NCI-H128 (cell line): ENCODE measurements around the gene EPB41L3.
"Not testable (repeated sequence)": the region's sequence is repeated elsewhere in the genome, so short reads cannot be mapped to it uniquely, and the experiment has no call there.

Experiments
- DNase-seq: peaks from one replicate; lab custom pipeline; 2025; ENCODE audit not compliant: unreplicated experiment; lab: John Stamatoyannopoulos, UW

Gene EPB41L3

GRCh38 chr18:5532066-5532465, 11.7 kb downstream of the EPB41L3 start:
- DNase-seq: no peak

GRCh38 chr18:5530629-5531178, 13.1 kb downstream of the EPB41L3 start:
- DNase-seq: no peak

DNA sequence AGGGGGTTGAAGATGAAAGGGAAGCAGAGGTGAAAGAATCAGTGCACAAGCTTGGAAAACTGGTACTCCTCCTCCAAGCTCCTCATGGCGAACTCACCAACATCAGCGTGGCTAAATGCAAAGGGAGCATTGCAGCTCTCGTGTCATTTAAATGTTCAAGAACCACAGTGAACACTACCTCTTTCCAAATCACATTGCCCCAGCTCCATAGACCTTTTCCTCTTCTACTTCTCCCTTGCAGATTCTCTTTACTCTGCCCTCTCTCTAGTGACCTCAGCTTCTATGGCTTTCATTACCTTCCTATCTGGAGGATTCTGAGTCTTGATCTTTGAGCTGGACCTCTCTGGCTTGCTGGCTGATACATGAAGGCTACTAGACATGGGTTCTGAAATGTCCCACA, 14.3 kb downstream of the EPB41L3 start:
- no peak for DNase-seq

DNA sequence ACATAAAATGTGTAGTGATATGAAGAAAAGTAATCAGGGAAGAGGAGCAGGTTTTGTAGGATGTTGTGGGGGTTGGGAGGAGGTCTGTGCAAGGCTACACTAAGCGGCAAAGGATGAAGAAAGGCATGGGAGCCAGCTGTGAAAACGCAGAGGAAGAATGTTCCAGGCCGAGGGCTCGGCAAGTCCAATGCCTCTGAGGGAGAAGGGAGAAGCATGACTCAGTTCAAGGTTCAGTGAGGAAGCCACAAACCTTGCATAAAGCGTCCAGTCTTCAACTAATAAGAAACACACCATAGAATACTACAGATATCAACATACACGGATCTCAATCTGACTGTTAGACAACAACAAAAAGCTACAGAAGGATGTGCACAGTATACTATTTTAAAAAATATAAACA, 16.2 kb downstream of the EPB41L3 start:
- DNase-seq: no peak

- DNase-seq: no peak
Measured at GRCh38 chr18:5524660-5525059, 19.1 kb downstream of the EPB41L3 start.

- DNase-seq: no peak
Measured at GRCh38 chr18:5521000-5521399, 22.8 kb downstream of the EPB41L3 start.

- no peak for DNase-seq
Measured at GRCh38 chr18:5520464-5520863, 23.3 kb downstream of the EPB41L3 start.

DNA sequence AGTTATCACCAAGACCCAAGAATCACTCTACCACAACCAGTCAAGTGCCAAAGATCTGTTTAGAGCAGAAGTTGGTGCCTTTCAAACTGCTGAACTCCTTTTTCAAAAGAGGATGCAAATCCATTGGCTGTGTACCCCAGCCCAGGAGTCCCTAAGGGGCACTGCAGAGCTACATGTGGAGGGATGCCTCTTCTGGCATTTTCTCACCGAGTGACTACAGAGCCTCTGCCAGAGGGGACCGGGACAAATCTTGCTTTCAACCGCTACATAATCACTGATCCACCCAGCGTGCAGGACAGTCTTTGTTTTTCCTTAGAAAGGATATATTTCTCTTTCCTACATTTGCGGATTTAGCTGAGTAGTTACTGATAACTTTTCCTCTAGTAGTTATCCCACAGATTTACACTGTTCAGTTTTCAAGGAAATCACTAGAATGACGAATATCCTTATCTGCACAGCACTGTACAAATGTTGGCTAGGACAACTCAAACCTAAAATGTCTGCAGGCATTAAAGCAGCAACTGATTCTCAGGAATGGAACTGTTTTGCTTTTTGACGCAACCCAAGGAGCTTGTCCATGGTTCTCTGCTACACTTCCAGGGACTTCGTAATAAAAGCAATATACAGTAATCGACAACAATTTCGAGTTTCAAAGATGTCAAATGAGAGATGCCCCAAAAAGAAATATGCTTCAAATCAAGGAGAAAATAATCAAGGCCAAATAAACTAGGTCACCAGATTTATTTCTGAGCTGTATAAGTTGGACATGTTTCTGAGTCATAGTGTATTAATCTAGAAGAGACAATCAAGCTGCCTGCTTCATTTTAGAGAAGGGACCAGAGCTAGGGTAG, 24.1 kb downstream of the EPB41L3 start:
- no peak for DNase-seq

GRCh38 chr18:5518899-5519371, 24.9 kb downstream of the EPB41L3 start:
- DNase-seq: no peak

DNA sequence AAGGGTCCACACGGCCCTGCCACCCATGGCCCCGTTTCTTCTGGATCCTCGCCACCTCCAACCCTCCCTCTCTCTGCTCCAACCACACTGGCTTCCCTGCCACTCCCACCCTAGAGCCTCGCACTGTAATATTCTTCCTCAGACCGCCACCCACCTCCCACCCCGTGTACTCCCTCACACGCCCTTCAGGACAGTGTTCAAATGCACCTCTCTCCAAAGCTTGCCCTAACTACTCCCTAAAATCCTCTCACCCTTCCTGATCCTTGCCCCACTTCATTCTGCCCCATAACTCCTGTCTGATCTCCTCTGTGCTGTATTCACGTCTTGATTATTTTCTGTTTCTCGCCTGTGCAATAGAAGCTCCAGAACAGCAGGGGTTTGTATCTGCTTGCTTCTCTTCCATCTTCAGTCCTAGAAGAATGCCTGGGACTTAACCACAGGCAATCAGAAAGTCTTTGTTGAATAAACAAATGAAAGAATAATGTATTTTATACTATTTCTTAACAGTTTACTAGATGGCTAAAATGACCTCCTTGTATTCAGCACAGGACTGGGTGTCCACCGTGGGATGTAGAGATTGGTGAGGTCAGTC, 25.5 kb downstream of the EPB41L3 start:
- no peak for DNase-seq

DNA sequence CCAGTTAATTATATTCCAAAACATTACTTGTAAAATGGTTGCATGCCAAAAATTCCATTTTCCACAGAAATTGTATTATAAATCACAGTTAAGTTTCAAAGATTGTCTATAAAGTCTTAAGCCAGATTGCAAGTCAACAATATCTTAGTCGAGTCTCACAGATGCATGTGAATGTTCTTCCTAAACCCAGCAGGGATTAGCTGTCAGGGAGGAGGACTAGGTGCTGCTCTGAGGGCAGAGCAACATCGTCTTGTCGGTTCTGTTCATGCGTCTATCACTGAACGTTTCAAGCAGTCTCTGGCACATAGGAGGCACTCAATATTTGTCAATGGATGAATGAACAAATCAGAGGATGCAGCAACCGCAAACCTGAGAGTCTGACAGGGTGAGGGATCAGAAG, 27.0 kb downstream of the EPB41L3 start:
- DNase-seq: no peak

DNA sequence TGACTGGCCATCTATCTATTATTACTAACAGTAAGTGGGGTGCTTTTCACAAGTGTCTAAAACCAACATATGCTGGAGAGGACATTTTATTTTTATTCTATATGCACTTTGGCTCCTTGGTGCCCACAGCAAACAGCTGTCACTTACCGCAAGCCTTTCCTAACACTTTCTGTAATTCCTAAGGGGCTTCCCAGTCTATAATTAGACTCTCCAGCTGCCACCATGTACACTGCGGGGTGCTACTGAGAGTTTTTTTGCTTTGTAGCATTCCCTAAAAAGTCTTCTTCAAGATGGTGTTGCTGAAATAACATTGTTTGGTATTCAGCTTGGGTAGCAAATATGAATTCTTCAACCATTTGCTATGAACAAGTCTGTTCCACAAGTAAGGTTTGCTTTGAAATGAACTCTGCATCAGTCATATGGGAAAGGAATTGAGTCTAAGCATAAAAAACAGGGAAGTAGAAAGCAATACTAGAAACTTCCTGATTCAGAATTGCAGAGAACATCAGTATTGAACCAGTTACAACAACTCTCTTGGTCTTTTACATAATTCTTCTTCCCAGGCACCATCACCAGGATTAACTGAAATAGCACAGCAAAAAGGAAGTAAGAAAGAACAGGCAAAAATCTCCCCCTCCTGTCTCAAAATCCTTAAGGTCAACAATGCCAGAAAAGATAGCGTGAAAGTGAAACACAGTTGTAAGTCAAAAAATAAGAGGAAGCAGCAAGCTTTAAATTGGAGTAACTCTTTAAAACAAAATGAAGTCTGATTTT, 28.6 kb downstream of the EPB41L3 start:
- no peak for DNase-seq

DNA sequence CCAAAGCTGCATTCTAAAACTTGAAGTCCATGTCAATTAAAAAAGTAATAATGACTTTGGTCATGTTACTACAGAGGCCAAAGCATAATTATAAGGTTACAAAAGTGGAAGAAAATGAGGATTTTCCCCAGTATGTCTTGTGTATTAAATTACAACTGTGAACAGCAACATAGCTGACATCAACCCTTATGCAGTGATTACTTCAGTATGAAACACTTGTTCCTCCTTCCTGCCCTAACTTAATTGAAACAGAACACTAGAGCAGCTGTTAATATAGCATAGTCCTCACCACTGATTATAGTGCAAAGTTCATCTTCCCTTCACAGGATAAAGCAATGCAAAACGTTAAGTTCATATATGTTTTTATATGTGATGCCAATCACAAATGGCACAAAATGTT, 29.9 kb downstream of the EPB41L3 start:
- DNase-seq: no peak

DNA sequence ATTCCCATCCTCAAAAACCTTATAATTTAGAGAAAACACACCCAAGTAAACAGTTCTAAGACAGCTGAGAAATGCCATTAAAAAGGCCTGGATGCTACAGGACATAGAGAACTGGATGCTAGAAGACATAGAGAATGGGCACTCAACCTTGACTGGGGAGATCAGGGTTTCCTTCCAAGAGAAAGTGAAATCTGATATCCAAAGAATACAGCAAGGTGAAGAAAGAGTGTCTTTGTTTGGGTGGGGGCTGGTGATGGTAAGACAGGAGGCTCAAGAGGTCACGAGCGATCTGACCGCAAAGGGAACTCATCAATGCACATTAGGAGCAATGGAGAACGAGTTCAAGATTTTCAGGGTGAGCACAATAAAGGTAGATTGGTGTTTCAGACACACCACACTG, 31.6 kb downstream of the EPB41L3 start:
- no peak for DNase-seq

- DNase-seq: not testable (repeated sequence)
Measured at GRCh38 chr18:5511541-5511940, 32.3 kb downstream of the EPB41L3 start.

- DNase-seq: no peak
Measured at GRCh38 chr18:5510135-5510846, 33.5 kb downstream of the EPB41L3 start.

DNA sequence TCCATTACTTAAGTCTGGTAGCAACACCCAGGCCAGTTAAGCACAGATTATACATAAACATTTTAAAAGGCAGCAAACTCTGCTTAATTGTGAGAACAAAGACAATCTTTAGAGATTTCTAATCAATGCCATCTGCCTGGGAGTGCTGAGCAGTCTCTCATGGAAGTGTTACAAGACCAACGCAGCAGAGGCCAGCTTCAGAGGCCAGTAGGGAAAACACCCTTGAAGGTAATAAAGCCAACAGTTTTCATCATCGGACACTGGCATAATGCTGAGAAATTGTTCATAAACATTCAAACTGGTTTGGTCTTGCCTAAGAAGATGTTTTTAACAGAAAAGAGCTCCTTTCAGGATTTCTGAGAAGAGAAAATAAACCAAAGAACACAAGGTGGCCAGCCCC, 35.0 kb downstream of the EPB41L3 start:
- no peak for DNase-seq

- no peak for DNase-seq
Measured at GRCh38 chr18:5507756-5508155, 36.0 kb downstream of the EPB41L3 start.

- no peak for DNase-seq
Measured at GRCh38 chr18:5506174-5506573, 37.6 kb downstream of the EPB41L3 start.

DNA sequence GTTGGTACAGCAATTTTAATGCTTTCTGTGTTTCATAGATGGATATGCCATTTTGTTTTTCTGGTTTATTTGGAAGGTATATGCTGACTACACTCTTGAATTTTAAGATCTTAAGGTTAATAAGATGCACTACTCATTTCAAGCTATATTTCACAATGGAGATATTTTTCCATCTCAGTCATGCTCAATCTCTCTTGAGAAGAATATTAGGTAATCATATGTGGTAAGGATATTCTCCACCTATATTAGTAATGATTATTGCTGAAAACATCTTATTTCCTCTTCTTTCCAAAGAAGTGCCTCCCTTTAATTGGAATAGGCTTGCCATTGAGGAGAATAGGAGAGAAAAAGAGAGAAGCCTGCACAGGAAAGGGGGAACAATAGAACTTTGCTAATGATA, 40.1 kb downstream of the EPB41L3 start:
- DNase-seq: no peak
